Right cardiac atrium (tissue), 5 donors: Measurements from ENCODE around the gene DTWD1. TPM values are rescaled to one million over a fixed set of nuclear protein-coding genes. Genes with fewer than 3 reads are reported as not detected.
"Not testable (repeated sequence)": the region's sequence is repeated elsewhere in the genome, so short reads cannot be mapped to it uniquely, and the experiment has no call there.

Experiments used
- ATAC-seq, 2 donors: fragments of 200-7000 bp; cut with Tn5 transposase; one replicate each; pipeline versions ENCODE4 v1.8.0 to v1.9.1; 2020; ENCODE audit warnings: moderate library complexity in 2 of 2, mild to moderate bottlenecking in 1 of 2
- DNase-seq, 3 donors: peaks; one replicate each; pipeline ENCODE4 v3.0.0-alpha.2; 2020
- H3K27ac ChIP-seq: one replicate; pipeline ENCODE4 v1.5.1; 2013; ENCODE audit warnings: mild to moderate bottlenecking, low read length, control low read depth, moderate library complexity
- H3K27me3 ChIP-seq: one replicate; pipeline ENCODE4 v1.6.1; 2013; ENCODE audit not compliant: control insufficient read depth, insufficient read depth
- H3K4me1 ChIP-seq: one replicate; pipeline ENCODE4 v1.6.1; 2013; ENCODE audit warnings: low read length; ENCODE audit not compliant: control insufficient read depth, insufficient read depth
- H3K4me3 ChIP-seq: one replicate; pipeline ENCODE4 v1.5.1; 2013; ENCODE audit warnings: low read length, control low read depth
- H3K9me3 ChIP-seq: one replicate; pipeline ENCODE4 v1.6.1; 2013; ENCODE audit warnings: low read length; ENCODE audit not compliant: control insufficient read depth
- WGBS: extraction: QIAGEN DNeasy Blood & Tissue Kit; methylation state at CpG from one replicate; pipeline ENCODE4 v1.1.7; 2013; 5-methylcytosine and 5-hydroxymethylcytosine counted together
- intact Hi-C, 4 donors: fragments of 100-400 bp; cut with DNase I; formaldehyde crosslinking; loops; one replicate each; pipeline versions ENCODE4 v1.11.0 to v1.14.0; 2022 to 2023
- polyA plus RNA-seq: library from polyadenylated mRNA; stranded (reverse); fragments of 200-250 nt; gene quantifications from one replicate; pipeline ENCODE4 v1.2.3, GENCODE V29; 2013
- total RNA-seq, 4 donors: library from RNA; stranded (reverse); fragmentation: NEBNext Ultra II Directional; extraction: Animal tissue kit (Norgen Biotek cat#: 25700); gene quantifications; one replicate each; pipeline ENCODE4 v1.2.1, GENCODE V29; 2021
- donor health status: healthy with polysubstance abuse.
- donor health status: DM: no; HTN: yes; CAD: no.
- donor health status: DM: no; HTN: no; CAD: no.
- donor health status: DM: no; HTN: yes; CAD: no; lungs with severe emphysema.
- donor health status: DM: yes; HTN: yes; CAD: no.

The DTWD1 gene
- total and polyA plus RNA-seq, 5 donors, result 14.0 to 31.2 (median 24.7) TPM

DNA sequence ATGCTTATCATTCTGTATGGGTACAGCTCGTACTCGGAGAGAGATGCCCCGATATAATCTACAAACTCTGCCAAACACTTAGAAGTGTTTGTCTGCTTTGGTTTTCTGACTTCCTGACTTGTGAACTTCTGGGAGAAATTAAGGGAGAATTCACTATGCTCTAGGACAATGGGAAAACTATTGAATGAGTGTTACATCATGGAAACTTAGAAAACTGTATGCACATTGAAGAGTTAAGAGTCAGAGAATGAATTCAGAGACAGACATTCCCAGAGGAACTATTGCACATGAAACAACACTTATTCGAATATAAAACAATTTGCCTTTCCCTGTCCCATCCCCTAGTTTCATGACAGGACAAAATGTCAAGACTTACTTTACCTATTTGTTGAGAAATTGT is 57.8 kb downstream of the DTWD1 start:
- DNase-seq (no peak), ATAC-seq (peak in 1 of 2 donors; percentile 68)
- intact Hi-C loops, result no loop called here
- Histone ChIP-seq H3K9me3 (no peaks in the 10 kb centered on the region), H3K4me3 (no peak overlapping the region), H3K27me3 (no peaks in the 10 kb centered on the region), H3K4me1 (peaks cover 2% of the 10 kb centered on the region), H3K27ac (no peak overlapping the region)
- WGBS, result 34% methylated on average over 4 of the region's 4 CpGs

DNA sequence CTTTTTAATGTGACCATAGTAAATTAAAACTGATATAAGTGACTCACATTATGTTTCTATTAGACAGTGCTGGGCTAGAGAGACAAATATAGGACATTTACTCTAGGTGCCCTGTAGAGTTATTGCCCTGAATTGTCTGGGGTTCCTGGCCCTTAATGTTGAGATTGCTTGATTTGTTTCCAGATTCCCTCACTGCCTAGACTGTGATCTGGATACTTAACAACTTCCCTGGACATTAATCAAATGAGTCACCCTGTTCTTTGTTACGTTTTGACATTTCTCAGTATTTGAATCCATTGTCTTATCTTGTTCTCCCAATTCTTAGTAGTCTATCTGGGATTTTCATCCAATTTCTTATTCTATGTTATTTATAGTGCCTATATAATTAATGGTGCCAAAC is 65.8 kb downstream of the DTWD1 start:
- Histone ChIP-seq H3K27ac (no peak overlapping the region), H3K4me3 (no peak overlapping the region), H3K9me3 (no peaks in the 10 kb centered on the region), H3K4me1 (no peaks in the 10 kb centered on the region), H3K27me3 (no peaks in the 10 kb centered on the region)
- 26% methylated on average over 1 of the region's 1 CpG for WGBS
- intact Hi-C loops, result no loop called here
- ATAC-seq (no peak), DNase-seq (no peak)

DNA sequence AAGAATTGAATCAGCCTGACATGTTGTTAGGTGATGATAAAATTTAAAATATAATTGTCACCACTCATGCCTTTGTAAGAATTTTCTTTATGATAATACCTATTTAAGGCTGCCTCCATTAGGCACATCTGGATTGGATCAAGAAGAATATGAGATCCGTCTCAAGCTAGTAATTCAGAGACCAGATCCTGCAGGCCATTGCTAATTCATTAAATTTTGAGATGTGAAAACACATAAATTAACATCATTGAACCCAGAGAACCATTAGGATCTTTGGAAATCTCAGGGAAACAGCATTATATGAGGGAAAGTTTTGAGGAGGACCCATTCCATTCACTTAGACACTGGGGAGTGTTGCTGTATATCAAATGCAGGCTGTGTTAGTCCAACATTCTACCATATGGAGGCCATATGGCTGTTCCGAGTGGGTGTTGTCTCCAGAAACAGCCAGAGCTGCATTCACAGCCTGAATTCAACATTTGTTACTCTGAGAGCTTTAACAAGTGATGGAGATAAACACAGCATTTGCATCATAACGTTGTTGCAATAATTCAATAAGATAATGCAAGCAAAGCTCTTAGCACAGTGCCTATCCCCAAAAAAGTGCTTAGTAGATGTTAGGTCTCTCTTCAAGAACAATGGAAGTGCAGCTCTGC is 67.4 kb downstream of the DTWD1 start:
- H3K9me3 ChIP-seq, result no peaks in the 10 kb centered on the region
- no peak for ATAC-seq

GRCh38 chr15:49692514-49693090 is 71.8 kb downstream of the DTWD1 start:
- Histone ChIP-seq H3K4me3 (no peak overlapping the region), H3K9me3 (no peaks in the 10 kb centered on the region), H3K27ac (no peak overlapping the region), H3K4me1 (no peaks in the 10 kb centered on the region), H3K27me3 (no peaks in the 10 kb centered on the region)
- 66% methylated on average over 2 of the region's 2 CpGs for WGBS
- ATAC-seq (no peak), DNase-seq (no peak)
- intact Hi-C loops, result no loop called here

More for the DNA sequence above, 67.4 kb downstream of the DTWD1 start:
- no peaks in the 10 kb centered on the region for H3K4me1 ChIP-seq
- H3K27ac ChIP-seq, result no peak overlapping the region
- H3K4me3 ChIP-seq, result no peak overlapping the region
- intact Hi-C loops, result no loop called here
- 69% methylated on average over 3 of the region's 3 CpGs for WGBS
- no peaks in the 10 kb centered on the region for H3K27me3 ChIP-seq
- DNase-seq, result no peak

DNA sequence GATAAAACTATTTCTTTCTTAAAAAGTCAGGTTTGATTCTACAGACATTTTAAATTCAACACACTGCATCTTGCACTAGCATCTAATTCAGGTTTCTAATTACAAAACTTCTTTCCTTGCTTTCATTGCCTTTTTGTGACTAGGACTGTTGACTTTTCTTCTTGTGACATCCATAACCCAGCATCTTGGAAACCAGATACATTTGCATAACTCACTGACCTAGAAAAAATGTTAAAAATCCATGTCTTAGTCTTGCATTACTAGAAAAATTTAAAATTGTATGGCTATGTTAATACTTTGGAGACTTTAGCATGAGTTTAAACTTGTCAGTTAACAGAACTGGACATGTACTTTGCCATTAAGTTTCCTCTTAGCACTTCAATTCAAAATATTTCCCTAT is 72.7 kb downstream of the DTWD1 start:
- ATAC-seq (no peak), DNase-seq (no peak)
- H3K9me3 ChIP-seq, result no peaks in the 10 kb centered on the region
- no peaks in the 10 kb centered on the region for H3K27me3 ChIP-seq
- no peak overlapping the region for H3K4me3 ChIP-seq
- intact Hi-C loops, result no loop called here
- no peak overlapping the region for H3K27ac ChIP-seq
- no peaks in the 10 kb centered on the region for H3K4me1 ChIP-seq

- 79% methylated on average over 2 of the region's 2 CpGs for WGBS
- no peak for ATAC-seq
- no peak for DNase-seq
- Histone ChIP-seq H3K9me3 (no peaks in the 10 kb centered on the region), H3K27ac (no peak overlapping the region), H3K27me3 (no peaks in the 10 kb centered on the region), H3K4me3 (no peak overlapping the region), H3K4me1 (no peaks in the 10 kb centered on the region)
- intact Hi-C loops, result no loop called here
These were observed 75.6 kb downstream of the DTWD1 start for GRCh38 chr15:49696433-49696832.

GRCh38 chr15:49697121-49697520 is 76.3 kb downstream of the DTWD1 start:
- H3K9me3 ChIP-seq, result no peaks in the 10 kb centered on the region
- H3K4me1 ChIP-seq, result no peaks in the 10 kb centered on the region
- ATAC-seq (no peak), DNase-seq (no peak)
- no peak overlapping the region for H3K27ac ChIP-seq
- intact Hi-C loops, result no loop called here
- WGBS, result 86% methylated on average over 1 of the region's 1 CpG
- no peak overlapping the region for H3K4me3 ChIP-seq
- H3K27me3 ChIP-seq, result no peaks in the 10 kb centered on the region

GRCh38 chr15:49702982-49703381 is 82.1 kb downstream of the DTWD1 start:
- H3K9me3 ChIP-seq, DNase-seq, H3K4me1 ChIP-seq, H3K27ac ChIP-seq, H3K4me3 ChIP-seq, H3K27me3 ChIP-seq, intact Hi-C loops, ATAC-seq: not testable (repeated sequence)
- WGBS, result 72% methylated on average over 12 of the region's 12 CpGs

Other genes with a start within 250 kb of the DTWD1 start
- 10 to 100 TPM; 29.0 to 50.0 (median 39.0) TPM for gene FGF7, start 197.8 kb upstream of the DTWD1 start, total RNA-seq
- gene FGF7, start 197.8 kb upstream of the DTWD1 start, polyA plus RNA-seq, result 21.3 TPM
- gene FAM227B, start 230 bp upstream of the DTWD1 start, total RNA-seq, result 10 to 100 TPM in 3 of 4 donors, 1 to 10 TPM in 1; 9.8 to 19.2 (median 12.5) TPM
- 10.9 TPM for gene FAM227B, start 230 bp upstream of the DTWD1 start, polyA plus RNA-seq